ENCODE data around the gene APC2. TPM values are rescaled to one million over a fixed set of nuclear protein-coding genes. Genes with fewer than 3 reads are reported as not detected.

APC2 gene, protein sequence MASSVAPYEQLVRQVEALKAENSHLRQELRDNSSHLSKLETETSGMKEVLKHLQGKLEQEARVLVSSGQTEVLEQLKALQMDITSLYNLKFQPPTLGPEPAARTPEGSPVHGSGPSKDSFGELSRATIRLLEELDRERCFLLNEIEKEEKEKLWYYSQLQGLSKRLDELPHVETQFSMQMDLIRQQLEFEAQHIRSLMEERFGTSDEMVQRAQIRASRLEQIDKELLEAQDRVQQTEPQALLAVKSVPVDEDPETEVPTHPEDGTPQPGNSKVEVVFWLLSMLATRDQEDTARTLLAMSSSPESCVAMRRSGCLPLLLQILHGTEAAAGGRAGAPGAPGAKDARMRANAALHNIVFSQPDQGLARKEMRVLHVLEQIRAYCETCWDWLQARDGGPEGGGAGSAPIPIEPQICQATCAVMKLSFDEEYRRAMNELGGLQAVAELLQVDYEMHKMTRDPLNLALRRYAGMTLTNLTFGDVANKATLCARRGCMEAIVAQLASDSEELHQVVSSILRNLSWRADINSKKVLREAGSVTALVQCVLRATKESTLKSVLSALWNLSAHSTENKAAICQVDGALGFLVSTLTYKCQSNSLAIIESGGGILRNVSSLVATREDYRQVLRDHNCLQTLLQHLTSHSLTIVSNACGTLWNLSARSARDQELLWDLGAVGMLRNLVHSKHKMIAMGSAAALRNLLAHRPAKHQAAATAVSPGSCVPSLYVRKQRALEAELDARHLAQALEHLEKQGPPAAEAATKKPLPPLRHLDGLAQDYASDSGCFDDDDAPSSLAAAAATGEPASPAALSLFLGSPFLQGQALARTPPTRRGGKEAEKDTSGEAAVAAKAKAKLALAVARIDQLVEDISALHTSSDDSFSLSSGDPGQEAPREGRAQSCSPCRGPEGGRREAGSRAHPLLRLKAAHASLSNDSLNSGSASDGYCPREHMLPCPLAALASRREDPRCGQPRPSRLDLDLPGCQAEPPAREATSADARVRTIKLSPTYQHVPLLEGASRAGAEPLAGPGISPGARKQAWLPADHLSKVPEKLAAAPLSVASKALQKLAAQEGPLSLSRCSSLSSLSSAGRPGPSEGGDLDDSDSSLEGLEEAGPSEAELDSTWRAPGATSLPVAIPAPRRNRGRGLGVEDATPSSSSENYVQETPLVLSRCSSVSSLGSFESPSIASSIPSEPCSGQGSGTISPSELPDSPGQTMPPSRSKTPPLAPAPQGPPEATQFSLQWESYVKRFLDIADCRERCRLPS (N-terminal part only)
- total RNA-seq (2021), result 0.68 and 2.0 TPM in 2 replicates
- long read RNA-seq, partial matches to known transcripts, result 0 of 1 reads
- long read RNA-seq, other reads (novel, unspliced or antisense), result 1 of 1 reads

DNA sequence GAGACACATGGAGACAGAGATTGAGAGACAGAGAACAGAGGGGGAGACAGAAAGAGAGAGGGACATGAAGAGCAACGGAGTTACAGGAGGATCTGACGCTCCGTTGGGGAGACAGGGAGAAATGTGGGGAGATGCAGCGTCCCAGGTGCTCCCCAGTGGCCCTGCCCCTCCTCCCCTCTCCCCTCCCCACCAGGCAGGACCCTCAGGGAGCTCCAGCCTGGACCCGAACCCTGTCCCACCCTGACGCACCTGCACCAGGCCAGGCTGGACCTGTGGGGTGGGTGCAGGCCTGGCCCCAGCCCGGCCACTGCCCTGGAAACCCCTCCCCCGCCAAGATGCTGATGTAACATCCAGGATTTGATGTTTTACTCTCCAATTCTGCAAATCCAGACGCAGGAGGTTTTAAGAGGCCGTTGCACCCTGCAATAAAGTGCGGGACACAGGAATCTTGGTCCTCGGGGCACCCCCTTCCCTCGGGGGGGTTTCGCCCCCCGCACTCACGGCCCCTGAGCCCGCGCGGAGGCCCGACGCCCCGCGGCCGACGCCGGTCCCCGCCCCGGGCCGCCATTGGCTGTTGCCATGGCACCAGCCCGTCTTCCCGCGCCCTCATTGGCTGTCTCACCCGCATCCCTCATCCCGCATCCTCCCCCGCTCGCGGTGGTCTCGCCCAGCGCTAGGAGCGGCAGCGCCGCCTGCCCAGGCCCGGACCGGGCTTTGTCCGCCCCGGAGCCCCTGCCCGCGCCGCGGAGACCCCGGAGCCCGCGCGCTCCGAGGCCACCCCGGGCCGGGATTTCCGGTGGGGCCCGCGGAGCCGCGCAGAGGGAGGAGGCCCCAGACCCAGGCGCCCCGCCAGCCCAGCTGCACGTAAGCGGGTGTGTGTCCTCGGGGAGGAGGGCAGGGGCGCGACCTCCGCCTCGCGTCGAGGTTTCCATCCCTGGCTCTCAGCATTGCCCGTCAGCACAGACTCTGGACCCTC lies at the start of gene APC2:
Gene APC2 (plus strand): TSS at position 655 of the 976 bp plus-strand sequence. CDS start 2,881 bp downstream, outside the sequence.
- Histone ChIP-seq H4K5ac (ENCODE audit: insufficient read length, low read depth, low read length) (no peak within 1 kb of the TSS), H2BK120ac (ENCODE audit: low read depth, low read length, poor library complexity, severe bottlenecking) (no peak within 1 kb of the TSS), H2BK15ac (ENCODE audit: low read depth, low read length) (no peak within 1 kb of the TSS), H3K27me3 (ENCODE audit: insufficient read depth, low read length) (peaks cover 24% of the 10 kb centered on the region; the same call in 1 of the 2 replicates), H3K23me2 (ENCODE audit: insufficient read length, low read depth, low read length, poor library complexity, severe bottlenecking) (peaks cover 15% of the 10 kb centered on the region), H3K9me3 (ENCODE audit: control insufficient read depth, low read depth, low read length) (no peaks in the 10 kb centered on the region), H3K14ac (ENCODE audit: insufficient read depth, low read length) (peak within 1 kb of the TSS; percentile 59), H2AK5ac (ENCODE audit: insufficient read length, low read length) (no peak within 1 kb of the TSS), H3K23ac (ENCODE audit: insufficient read length, low read depth, low read length) (no peak within 1 kb of the TSS), H3K4me2 (ENCODE audit: insufficient read depth, insufficient read length, low read length) (no peak within 1 kb of the TSS), H3K4ac (ENCODE audit: low read depth, low read length) (no peak within 1 kb of the TSS), H4K91ac (ENCODE audit: insufficient read length, low read depth, low read length) (no peak within 1 kb of the TSS), H4K20me1 (ENCODE audit: control insufficient read depth, insufficient read depth, insufficient read length) (no peaks in the 10 kb centered on the region), H3T11ph (ENCODE audit: low read length) (no peak within 1 kb of the TSS), H3K27ac (ENCODE audit: insufficient read length, low read depth, low read length) (no peak within 1 kb of the TSS), H2BK12ac (ENCODE audit: insufficient read length, low read depth, low read length) (no peak within 1 kb of the TSS), H3K4me1 (ENCODE audit: insufficient read depth, low read length) (no peaks in the 10 kb centered on the region; the same call in 1 of the 2 replicates), H2BK20ac (ENCODE audit: low read depth, low read length, poor library complexity, severe bottlenecking) (no peak within 1 kb of the TSS), H3K9ac (ENCODE audit: extremely low read depth, insufficient read length, low read length) (no peak within 1 kb of the TSS), H2AFZ (ENCODE audit: low read length) (no peak within 1 kb of the TSS), H3K79me1 (ENCODE audit: insufficient read depth, low read depth, low read length, poor library complexity, severe bottlenecking) (no peaks in the 10 kb centered on the region), H3K18ac (ENCODE audit: insufficient read length, low read depth, low read length) (peak within 1 kb of the TSS; percentile 22), H4K8ac (replicated peaks; ENCODE audit: insufficient read length, low read depth, low read length) (no peak within 1 kb of the TSS), H3K79me2 (ENCODE audit: insufficient read depth, low read length) (no peaks in the 10 kb centered on the region), H2BK5ac (ENCODE audit: insufficient read length, low read length) (no peak within 1 kb of the TSS), H3K56ac (ENCODE audit: insufficient read length, low read depth, low read length) (no peak within 1 kb of the TSS)
- Mint-ChIP-seq H3K4me1 (peaks cover 13 to 45% of the 10 kb centered on the region in 2 experiments), H3K27ac (peak within 1 kb of the TSS in 2 of 3 experiments; percentile 29 to 58; a peak in 1 of 7 replicates), H3K27me3 (ENCODE audit: low read depth) (peaks cover 91% of the 10 kb centered on the region), H3K9me3 (no peaks in the 10 kb centered on the region; a peak in 1 of 5 replicates), H3K36me3 (ENCODE audit: insufficient read depth in 1 of 3, low read depth in 3 of 3) (no peaks in the 10 kb centered on the region; a peak in 1 of 7 replicates), H3K4me3 (peak within 1 kb of the TSS; percentile 39 to 74)
- TF ChIP-seq, protein P1, sequence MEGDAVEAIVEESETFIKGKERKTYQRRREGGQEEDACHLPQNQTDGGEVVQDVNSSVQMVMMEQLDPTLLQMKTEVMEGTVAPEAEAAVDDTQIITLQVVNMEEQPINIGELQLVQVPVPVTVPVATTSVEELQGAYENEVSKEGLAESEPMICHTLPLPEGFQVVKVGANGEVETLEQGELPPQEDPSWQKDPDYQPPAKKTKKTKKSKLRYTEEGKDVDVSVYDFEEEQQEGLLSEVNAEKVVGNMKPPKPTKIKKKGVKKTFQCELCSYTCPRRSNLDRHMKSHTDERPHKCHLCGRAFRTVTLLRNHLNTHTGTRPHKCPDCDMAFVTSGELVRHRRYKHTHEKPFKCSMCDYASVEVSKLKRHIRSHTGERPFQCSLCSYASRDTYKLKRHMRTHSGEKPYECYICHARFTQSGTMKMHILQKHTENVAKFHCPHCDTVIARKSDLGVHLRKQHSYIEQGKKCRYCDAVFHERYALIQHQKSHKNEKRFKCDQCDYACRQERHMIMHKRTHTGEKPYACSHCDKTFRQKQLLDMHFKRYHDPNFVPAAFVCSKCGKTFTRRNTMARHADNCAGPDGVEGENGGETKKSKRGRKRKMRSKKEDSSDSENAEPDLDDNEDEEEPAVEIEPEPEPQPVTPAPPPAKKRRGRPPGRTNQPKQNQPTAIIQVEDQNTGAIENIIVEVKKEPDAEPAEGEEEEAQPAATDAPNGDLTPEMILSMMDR (conservative IDR thresholded peaks at IDR 0.05), result no peak
- WGBS (ENCODE audit: extremely low coverage, insufficient read length, low lambda C conversion rate), result no CpG with 5 or more reads among the region's 74 CpGs
- DNase-seq, result peak; percentile 83
